Activated naive CD4-positive, alpha-beta T cell treated with anti-CD3 and anti-CD28 coated beads for 36 hours (primary cell): ENCODE data around the gene PRPS1L1. TPM values are rescaled to one million over a fixed set of nuclear protein-coding genes. Genes with fewer than 3 reads are reported as not detected.

ENCODE experiments used
- CTCF ChIA-PET: fragments of 350-600 bp; sonication (Branson Sonifier 250); formaldehyde crosslinking; loops from one replicate; lab custom pipeline; 2021; ENCODE audit warnings: antibody characterized with exemption; lab: Charles Lee
- DNase-seq: peaks from one replicate; pipeline ENCODE4 v3.0.0-alpha.2; 2020
- H3K27ac Mint-ChIP-seq: one replicate; pipeline ENCODE4 v1.8.0; 2021; ENCODE audit warnings: mild to moderate bottlenecking, mixed read lengths
- H3K27me3 Mint-ChIP-seq: one replicate; pipeline ENCODE4 v1.8.0; 2021; ENCODE audit warnings: low read depth, mixed read lengths
- H3K36me3 Mint-ChIP-seq: one replicate; pipeline ENCODE4 v1.8.0; 2021; ENCODE audit warnings: low read depth, mixed read lengths
- H3K4me1 Mint-ChIP-seq: one replicate; pipeline ENCODE4 v1.8.0; 2021; ENCODE audit warnings: low read depth, mixed read lengths
- H3K4me3 Mint-ChIP-seq: one replicate; pipeline ENCODE4 v1.8.0; 2021; ENCODE audit warnings: mild to moderate bottlenecking, moderate library complexity, mixed read lengths
- H3K9me3 Mint-ChIP-seq: one replicate; pipeline ENCODE4 v1.8.0; 2021; ENCODE audit warnings: mixed read lengths
- intact Hi-C: fragments of 100-400 bp; cut with micrococcal nuclease; formaldehyde crosslinking; loops from one replicate; pipeline ENCODE4 v1.15.1; 2023
- total RNA-seq, 2 experiments: library from RNA; stranded (reverse); gene quantifications; one replicate each; pipeline ENCODE4 v1.2.3, GENCODE V29; 2021

Gene PRPS1L1
- total RNA-seq, 2 experiments from 2014 or later = not detected

GRCh38 chr7:18040196-18040595 lies 12.6 kb upstream of the PRPS1L1 start:
- no peak overlapping the region for H3K4me3 Mint-ChIP-seq
- no peak for DNase-seq
- H3K36me3 Mint-ChIP-seq = peaks cover 2% of the 10 kb centered on the region
- H3K4me1 Mint-ChIP-seq = no peaks in the 10 kb centered on the region
- intact Hi-C loops = no loop called here
- H3K27ac Mint-ChIP-seq = no peak overlapping the region
- CTCF ChIA-PET = interaction anchor here (0.5 kb wide), 1 partner anchor 362 kb away, joined by 3 read pairs; no protein-coding TSS in a partner anchor
- H3K9me3 Mint-ChIP-seq = peaks cover 3% of the 10 kb centered on the region
- H3K27me3 Mint-ChIP-seq = peaks cover 5% of the 10 kb centered on the region

GRCh38 chr7:18038382-18038781 lies 10.7 kb upstream of the PRPS1L1 start:
- CTCF ChIA-PET = interaction anchor here (0.5 kb wide), 1 partner anchor 192 kb away, joined by 5 read pairs; no protein-coding TSS in a partner anchor
- peaks cover 3% of the 10 kb centered on the region for H3K9me3 Mint-ChIP-seq
- peaks cover 2% of the 10 kb centered on the region for H3K36me3 Mint-ChIP-seq
- intact Hi-C loops = no loop called here
- no peak overlapping the region for H3K27ac Mint-ChIP-seq
- no peak for DNase-seq
- H3K4me1 Mint-ChIP-seq = no peaks in the 10 kb centered on the region
- H3K4me3 Mint-ChIP-seq = no peak overlapping the region
- H3K27me3 Mint-ChIP-seq = peaks cover 5% of the 10 kb centered on the region

GRCh38 chr7:18037609-18038008 lies 10.0 kb upstream of the PRPS1L1 start:
- Mint-ChIP-seq H3K9me3 (peaks cover under 1% of the 10 kb centered on the region), H3K4me1 (no peaks in the 10 kb centered on the region), H3K36me3 (no peaks in the 10 kb centered on the region), H3K4me3 (no peak overlapping the region), H3K27ac (no peak overlapping the region), H3K27me3 (peaks cover 5% of the 10 kb centered on the region)
- intact Hi-C loops = no loop called here
- no peak for DNase-seq
- CTCF ChIA-PET = no interaction called here

GRCh38 chr7:18036783-18037182 lies 9.1 kb upstream of the PRPS1L1 start:
- DNase-seq = no peak
- H3K36me3 Mint-ChIP-seq = no peaks in the 10 kb centered on the region
- no peak overlapping the region for H3K4me3 Mint-ChIP-seq
- no peak overlapping the region for H3K27ac Mint-ChIP-seq
- peaks cover 5% of the 10 kb centered on the region for H3K27me3 Mint-ChIP-seq
- H3K9me3 Mint-ChIP-seq = no peaks in the 10 kb centered on the region
- CTCF ChIA-PET = interaction anchor here (1.0 kb wide), 1 partner anchor 12 kb away, joined by 3 read pairs; no protein-coding TSS in a partner anchor
- intact Hi-C loops = no loop called here
- no peaks in the 10 kb centered on the region for H3K4me1 Mint-ChIP-seq

- CTCF ChIA-PET = no interaction called here
- H3K9me3 Mint-ChIP-seq = no peaks in the 10 kb centered on the region
- H3K4me3 Mint-ChIP-seq = no peak overlapping the region
- intact Hi-C loops = no loop called here
- H3K36me3 Mint-ChIP-seq = no peaks in the 10 kb centered on the region
- DNase-seq = no peak
- H3K27me3 Mint-ChIP-seq = peaks cover 2% of the 10 kb centered on the region
- H3K4me1 Mint-ChIP-seq = no peaks in the 10 kb centered on the region
- H3K27ac Mint-ChIP-seq = no peak overlapping the region
Observed at GRCh38 chr7:18030758-18031157, 3.1 kb upstream of the PRPS1L1 start.

- H3K27me3 Mint-ChIP-seq = peaks cover 2% of the 10 kb centered on the region
- no peaks in the 10 kb centered on the region for H3K36me3 Mint-ChIP-seq
- intact Hi-C loops = no loop called here
- H3K4me3 Mint-ChIP-seq = no peak overlapping the region
- no peak for DNase-seq
- CTCF ChIA-PET = no interaction called here
- H3K9me3 Mint-ChIP-seq = no peaks in the 10 kb centered on the region
- no peaks in the 10 kb centered on the region for H3K4me1 Mint-ChIP-seq
- H3K27ac Mint-ChIP-seq = no peak overlapping the region
Observed at GRCh38 chr7:18020138-18020715, 7.4 kb downstream of the PRPS1L1 start.

- CTCF ChIA-PET = interaction anchor here (0.6 to 0.7 kb wide), 2 partner anchors 13 to 1207 kb away, joined by 3 to 6 read pairs; no protein-coding TSS in a partner anchor
- Mint-ChIP-seq H3K9me3 (no peaks in the 10 kb centered on the region), H3K4me1 (no peaks in the 10 kb centered on the region)
Observed at GRCh38 chr7:18019555-18019954, 8.1 kb downstream of the PRPS1L1 start.

GRCh38 chr7:18018296-18019215 lies 9.1 kb downstream of the PRPS1L1 start:
- H3K36me3 Mint-ChIP-seq = no peaks in the 10 kb centered on the region
- no peaks in the 10 kb centered on the region for H3K9me3 Mint-ChIP-seq
- H3K27ac Mint-ChIP-seq = no peak overlapping the region
- no peak for DNase-seq
- peaks cover 11% of the 10 kb centered on the region for H3K27me3 Mint-ChIP-seq
- H3K4me3 Mint-ChIP-seq = no peak overlapping the region
- H3K4me1 Mint-ChIP-seq = no peaks in the 10 kb centered on the region
- intact Hi-C loops = no loop called here
- CTCF ChIA-PET = no interaction called here

More at GRCh38 chr7:18019555-18019954, 8.1 kb downstream of the PRPS1L1 start:
- H3K4me3 Mint-ChIP-seq = no peak overlapping the region
- H3K27ac Mint-ChIP-seq = no peak overlapping the region
- peaks cover 5% of the 10 kb centered on the region for H3K27me3 Mint-ChIP-seq
- intact Hi-C loops = no loop called here
- H3K36me3 Mint-ChIP-seq = no peaks in the 10 kb centered on the region
- DNase-seq = no peak

GRCh38 chr7:18016547-18017444 lies 10.8 kb downstream of the PRPS1L1 start:
- H3K9me3 Mint-ChIP-seq = no peaks in the 10 kb centered on the region
- H3K27ac Mint-ChIP-seq = no peak overlapping the region
- intact Hi-C loops = no loop called here
- peaks cover 15% of the 10 kb centered on the region for H3K27me3 Mint-ChIP-seq
- CTCF ChIA-PET = interaction anchor here (1.2 kb wide), 1 partner anchor 247 kb away, joined by 3 read pairs; no protein-coding TSS in a partner anchor
- no peaks in the 10 kb centered on the region for H3K4me1 Mint-ChIP-seq
- no peak overlapping the region for H3K4me3 Mint-ChIP-seq
- no peak for DNase-seq
- no peaks in the 10 kb centered on the region for H3K36me3 Mint-ChIP-seq

- CTCF ChIA-PET = interaction anchor here (0.7 to 1.3 kb wide), 2 partner anchors 143 to 332 kb away, joined by 3 read pairs; no protein-coding TSS in a partner anchor
- no peaks in the 10 kb centered on the region for H3K9me3 Mint-ChIP-seq
- DNase-seq = no peak
- H3K27ac Mint-ChIP-seq = no peak overlapping the region
- H3K4me1 Mint-ChIP-seq = no peaks in the 10 kb centered on the region
- H3K27me3 Mint-ChIP-seq = peaks cover 30% of the 10 kb centered on the region
- H3K36me3 Mint-ChIP-seq = no peaks in the 10 kb centered on the region
- intact Hi-C loops = no loop called here
- no peak overlapping the region for H3K4me3 Mint-ChIP-seq
Observed at GRCh38 chr7:18013936-18014335, 13.7 kb downstream of the PRPS1L1 start.

- peaks cover 8% of the 10 kb centered on the region for H3K9me3 Mint-ChIP-seq
- H3K4me1 Mint-ChIP-seq = no peaks in the 10 kb centered on the region
- no peak for DNase-seq
- H3K36me3 Mint-ChIP-seq = no peaks in the 10 kb centered on the region
- intact Hi-C loops = no loop called here
- CTCF ChIA-PET = no interaction called here
- no peak overlapping the region for H3K4me3 Mint-ChIP-seq
- peaks cover 11% of the 10 kb centered on the region for H3K27me3 Mint-ChIP-seq
- H3K27ac Mint-ChIP-seq = no peak overlapping the region
Observed at GRCh38 chr7:18004372-18004771, 23.3 kb downstream of the PRPS1L1 start.
